Activated CD8-positive, alpha-beta memory T cell treated with anti-CD3 and anti-CD28 coated beads for 24 hours (primary cell): ENCODE results near the gene ZNF606.

Experiments used
- DNase-seq: peaks from one replicate; pipeline ENCODE4 v3.0.0-alpha.2; 2020

ZNF606 gene

GRCh38 chr19:58002384-58003173, at the start of gene ZNF606:
TSS of gene ZNF606 (minus strand) at chr19:58002820. CDS start at chr19:58001319, 1,501 bp downstream.
- DNase-seq: peak; percentile 91

- no peak for DNase-seq
Measured at GRCh38 chr19:58052256-58052655, 49.6 kb upstream of the ZNF606 start.

- no peak for DNase-seq
Measured at GRCh38 chr19:58047672-58048071, 45.1 kb upstream of the ZNF606 start.

GRCh38 chr19:58046856-58047255, 44.2 kb upstream of the ZNF606 start:
- no peak for DNase-seq

GRCh38 chr19:58045411-58046050, 42.9 kb upstream of the ZNF606 start:
- no peak for DNase-seq

GRCh38 chr19:58044886-58045285, 42.3 kb upstream of the ZNF606 start:
- no peak for DNase-seq

GRCh38 chr19:58044391-58044790, 41.8 kb upstream of the ZNF606 start:
- no peak for DNase-seq

GRCh38 chr19:58042495-58043340, 40.1 kb upstream of the ZNF606 start:
- DNase-seq: no peak

GRCh38 chr19:58040751-58041525, 38.3 kb upstream of the ZNF606 start:
- DNase-seq: no peak

- DNase-seq: no peak
Measured at GRCh38 chr19:58038688-58039204, 36.1 kb upstream of the ZNF606 start.

- DNase-seq: no peak
Measured at GRCh38 chr19:58037927-58038687, 35.5 kb upstream of the ZNF606 start.

- no peak for DNase-seq
Measured at GRCh38 chr19:58035863-58036262, 33.2 kb upstream of the ZNF606 start.

- DNase-seq: no peak
Measured at GRCh38 chr19:58034477-58034793, 31.8 kb upstream of the ZNF606 start.

GRCh38 chr19:58033741-58034476, 31.3 kb upstream of the ZNF606 start, which contains the start of gene ZSCAN1:
TSS of gene ZSCAN1 (plus strand) at chr19:58034025. CDS start at chr19:58037837, 3,812 bp downstream.
- DNase-seq: peak; percentile 57

GRCh38 chr19:58024661-58025060, 22.0 kb upstream of the ZNF606 start:
- DNase-seq: no peak

- no peak for DNase-seq
Measured at GRCh38 chr19:58022283-58022660, 19.7 kb upstream of the ZNF606 start.

GRCh38 chr19:58021541-58022282, 19.1 kb upstream of the ZNF606 start:
- DNase-seq: no peak

- no peak for DNase-seq
Measured at GRCh38 chr19:58020129-58020528, 17.5 kb upstream of the ZNF606 start.

- no peak for DNase-seq
Measured at GRCh38 chr19:58014141-58014540, 11.5 kb upstream of the ZNF606 start.

GRCh38 chr19:58010507-58010906, 7.9 kb upstream of the ZNF606 start:
- DNase-seq: no peak
